HepG2 (cell line): ENCODE data around the gene CRNN. TPM values are rescaled to one million over a fixed set of nuclear protein-coding genes. Genes with fewer than 3 reads are reported as not detected.

ENCODE experiments used
- ATAC-seq: fragments of 200-7000 bp; cut with Tn5 transposase; 3 replicates; pipeline ENCODE4 v1.9.1; 2020; ENCODE audit warnings: mild to moderate bottlenecking, moderate library complexity
- BruUV-seq: library from RNA; stranded (reverse); fragments of 400-500 nt; replicated peaks from 2 replicates; lab custom pipeline; 2021; lab: Mats Ljungman, UMichigan
- CTCF ChIA-PET: fragments of 300-600 bp; formaldehyde crosslinking; extraction: SDS; loops from one replicate; lab custom pipeline; 2021; ENCODE audit warnings: low total read pairs, inconsistent platforms, low intra/inter-chr PET ratio; lab: Yijun Ruan, JAX
- POLR2A ChIA-PET: fragments of 350-600 bp; sonication (Branson Sonifier 250); formaldehyde crosslinking; loops from one replicate; lab custom pipeline; 2020; ENCODE audit warnings: antibody characterized with exemption, inconsistent platforms; lab: Yijun Ruan, JAX
- DNase-seq: peaks from one replicate; pipeline ENCODE4 v3.0.0-alpha.2; 2015; ENCODE audit warnings: low spot score
- FAIRE-seq: peaks from 3 replicates; lab custom pipeline; 2011; peaks lifted over from hg19 to GRCh38; lab: Jason Lieb, UNC
- H2AFZ ChIP-seq: one replicate; pipeline ENCODE4 v1.6.1; 2011; ENCODE audit warnings: low read length, inconsistent platforms
- H3K27ac ChIP-seq: fragments of 300-600 bp; 3 replicates; pipeline ENCODE4 v1.8.0; 2011; ENCODE audit warnings: mixed run types, mild to moderate bottlenecking, mixed read lengths, low read length, inconsistent platforms; ENCODE audit not compliant: insufficient read depth; ENCODE audit errors: extremely low read length
- H3K27me3 ChIP-seq, 2 experiments: fragments of 200-600 bp in 1 of 2; 2 replicates in 1 of 2; 3 replicates in 1 of 2; pipeline versions ENCODE4 v1.6.0 to v1.8.0; 2011; ENCODE audit warnings: low read length in 2 of 2, mild to moderate bottlenecking in 2 of 2, moderate library complexity in 2 of 2, inconsistent platforms in 1 of 2; ENCODE audit not compliant: insufficient read depth in 2 of 2, control insufficient read depth in 1 of 2
- H3K36me3 ChIP-seq, 2 experiments: fragments of 200-600 bp in 1 of 2; replicated peaks in 1 of 2; 2 replicates in 1 of 2; 3 replicates in 1 of 2; pipeline versions ENCODE4 v1.5.1 to v1.8.0; 2011; ENCODE audit warnings: low read length in 2 of 2, inconsistent platforms in 1 of 2; ENCODE audit not compliant: insufficient read depth in 2 of 2, control insufficient read depth in 1 of 2
- H3K4me1 ChIP-seq: 2 replicates; pipeline ENCODE4 v1.5.1; 2012; ENCODE audit warnings: low read length, inconsistent platforms; ENCODE audit not compliant: insufficient read depth
- H3K4me2 ChIP-seq: 2 replicates; pipeline ENCODE4 v1.6.0; 2011; ENCODE audit warnings: low read depth, low read length, inconsistent platforms
- H3K4me3 ChIP-seq, 3 experiments: fragments of 200-600 bp in 1 of 3; sonication (generic), shearing (Covaris generic) in 1 of 3; replicated peaks in 1 of 3; 2 replicates each; pipeline ENCODE4 v1.5.1; 2011 to 2016; ENCODE audit warnings: low read length in 3 of 3, inconsistent platforms in 2 of 3, low read depth in 2 of 3, mild to moderate bottlenecking in 2 of 3, control low read depth in 1 of 3, mixed read lengths in 1 of 3; ENCODE audit not compliant: insufficient read depth in 1 of 3
- H3K79me2 ChIP-seq: one replicate; pipeline ENCODE4 v1.6.1; 2011; ENCODE audit warnings: low read length, inconsistent platforms; ENCODE audit not compliant: insufficient read depth
- H3K9ac ChIP-seq: 2 replicates; pipeline ENCODE4 v1.6.0; 2011; ENCODE audit warnings: mild to moderate bottlenecking, low read depth, low read length, inconsistent platforms; ENCODE audit not compliant: insufficient read depth
- H3K9me3 ChIP-seq: 2 replicates; pipeline ENCODE4 v1.5.1; 2012; ENCODE audit warnings: mild to moderate bottlenecking, low read length
- H4K20me1 ChIP-seq: 2 replicates; pipeline ENCODE4 v1.6.0; 2011; ENCODE audit warnings: inconsistent platforms, mild to moderate bottlenecking, low read length, moderate library complexity; ENCODE audit not compliant: insufficient read depth
- HES4 ChIP-seq: sonication (generic); formaldehyde crosslinking; IDR thresholded peaks from 2 replicates; pipeline ENCODE4 v1.9.0; 2021; ENCODE audit warnings: mild to moderate bottlenecking, missing genetic modification reagents, borderline replicate concordance
- HOXA3 ChIP-seq: sonication (generic); formaldehyde crosslinking; IDR thresholded peaks from 2 replicates; pipeline ENCODE4 v1.5.0; 2020; ENCODE audit warnings: missing genetic modification reagents
- IKZF1 ChIP-seq: fragments of 450-650 bp; IDR thresholded peaks from 2 replicates; pipeline ENCODE4 v1.7.1; 2016
- ISX ChIP-seq: sonication (generic); formaldehyde crosslinking; conservative IDR thresholded peaks from 2 replicates; pipeline ENCODE4 v1.5.0; 2020; ENCODE audit warnings: missing genetic modification reagents
- ONECUT2 ChIP-seq: sonication (generic); formaldehyde crosslinking; IDR thresholded peaks from 2 replicates; pipeline ENCODE4 v1.4.0; 2020; ENCODE audit warnings: missing genetic modification reagents
- ZFP36 ChIP-seq: fragments of 150-350 bp; IDR thresholded peaks from 2 replicates; pipeline ENCODE4 v1.6.1; 2018; ENCODE audit warnings: borderline replicate concordance, low read length, low read depth; ENCODE audit not compliant: partially characterized antibody
- ZNF333 ChIP-seq: sonication (generic); formaldehyde crosslinking; IDR thresholded peaks from 2 replicates; pipeline ENCODE4 v1.4.0; 2020; ENCODE audit warnings: mild to moderate bottlenecking, missing genetic modification reagents, borderline replicate concordance
- WGBS: methylation state at CpG from one replicate; pipeline ENCODE4 v1.1.6; 2017; ENCODE audit warnings: low lambda C conversion rate; 5-methylcytosine and 5-hydroxymethylcytosine counted together
- in situ Hi-C: cut with HindIII; loops from 2 replicates; pipeline ENCODE4 v1.10.0; 2017; ENCODE audit warnings: low pct_unique_long_range_greater_than_20kb; ENCODE audit not compliant: extremely low pct_ligation_motif_present
- intact Hi-C: fragments of 100-400 bp; cut with micrococcal nuclease; formaldehyde crosslinking; loops from one replicate; pipeline ENCODE4 v1.10.0; 2022; ENCODE audit not compliant: unreplicated experiment
- polyA plus RNA-seq, 8 experiments: library from polyadenylated mRNA; depleted of rRNA in 3 of 8; stranded (reverse) in 7 of 8; unstranded in 1 of 8; fragments of >200 nt; fragmentation: Illumina TruSeq in 4 of 8; extraction: Trizol in 4 of 8; gene quantifications; 2 replicates each; pipeline versions ENCODE4 v1.2.1 to v1.2.3, GENCODE V29; 2011 to 2016; ENCODE audit warnings: low read depth in 4 of 8, missing spikeins in 1 of 8, mixed read lengths in 1 of 8; ENCODE audit not compliant: insufficient read depth in 1 of 8
- total RNA-seq, 5 experiments: library from RNA; depleted of rRNA; stranded (reverse); fragments of >200 nt; fragmentation: Illumina TruSeq; extraction: Trizol; gene quantifications; 2 replicates each; pipeline ENCODE4 v1.2.3, GENCODE V29; 2016; ENCODE audit warnings: low read depth in 1 of 5
- TF ChIP-seq, protein P1 (sequence below): sonication (generic); formaldehyde crosslinking; IDR thresholded peaks from 2 replicates; pipeline ENCODE4 v1.4.0; 2020; ENCODE audit warnings: missing genetic modification reagents
- TF ChIP-seq, protein P2 (sequence below): sonication (generic); formaldehyde crosslinking; IDR thresholded peaks from 2 replicates; pipeline ENCODE4 v1.4.0; 2020; ENCODE audit warnings: missing genetic modification reagents; ENCODE audit errors: not compliant biosample characterization
- TF ChIP-seq, protein P3 (sequence below): sonication (generic); formaldehyde crosslinking; IDR thresholded peaks from 2 replicates; pipeline ENCODE4 v1.5.1; 2020; ENCODE audit warnings: missing genetic modification reagents, mild to moderate bottlenecking, borderline replicate concordance
- TF ChIP-seq, protein P4 (sequence below): sonication (generic); formaldehyde crosslinking; IDR thresholded peaks from 2 replicates; pipeline ENCODE4 v1.9.0; 2021; ENCODE audit warnings: missing genetic modification reagents, mild to moderate bottlenecking, borderline replicate concordance

The CRNN gene
- total and polyA plus RNA-seq, 2 of the 13 experiments (the other 11 are each of a cell fraction or from before 2014, with no cell fraction given): not detected

DNA sequence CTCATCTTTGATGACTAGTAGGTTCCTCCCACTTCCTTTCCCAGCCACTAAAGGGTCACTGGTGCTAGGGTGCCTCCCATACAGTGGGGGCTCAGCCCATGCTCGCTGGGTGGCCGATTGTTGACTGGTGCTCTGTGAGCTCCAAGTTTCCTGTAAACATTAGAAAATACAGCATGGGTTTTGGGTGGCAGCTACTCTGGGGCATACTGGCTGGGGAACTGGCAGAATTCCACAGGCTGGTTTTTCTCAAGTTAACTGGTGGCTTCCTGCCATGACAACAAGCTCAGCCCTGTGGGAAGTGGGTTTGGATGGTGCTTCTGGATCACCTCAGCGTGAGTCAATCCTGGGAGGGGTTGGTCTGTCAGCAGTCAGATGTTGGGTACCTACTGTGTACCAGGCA is 28.7 kb upstream of the CRNN start:
- POLR2A ChIA-PET: no interaction called here
- no peaks in the 10 kb centered on the region for H3K9me3 ChIP-seq
- no peak for TF ChIP-seq HOXA3 (CRISPR knock-in tag)
- no peak for TF ChIP-seq ZNF333 (CRISPR knock-in tag)
- TF ChIP-seq, protein P1, sequence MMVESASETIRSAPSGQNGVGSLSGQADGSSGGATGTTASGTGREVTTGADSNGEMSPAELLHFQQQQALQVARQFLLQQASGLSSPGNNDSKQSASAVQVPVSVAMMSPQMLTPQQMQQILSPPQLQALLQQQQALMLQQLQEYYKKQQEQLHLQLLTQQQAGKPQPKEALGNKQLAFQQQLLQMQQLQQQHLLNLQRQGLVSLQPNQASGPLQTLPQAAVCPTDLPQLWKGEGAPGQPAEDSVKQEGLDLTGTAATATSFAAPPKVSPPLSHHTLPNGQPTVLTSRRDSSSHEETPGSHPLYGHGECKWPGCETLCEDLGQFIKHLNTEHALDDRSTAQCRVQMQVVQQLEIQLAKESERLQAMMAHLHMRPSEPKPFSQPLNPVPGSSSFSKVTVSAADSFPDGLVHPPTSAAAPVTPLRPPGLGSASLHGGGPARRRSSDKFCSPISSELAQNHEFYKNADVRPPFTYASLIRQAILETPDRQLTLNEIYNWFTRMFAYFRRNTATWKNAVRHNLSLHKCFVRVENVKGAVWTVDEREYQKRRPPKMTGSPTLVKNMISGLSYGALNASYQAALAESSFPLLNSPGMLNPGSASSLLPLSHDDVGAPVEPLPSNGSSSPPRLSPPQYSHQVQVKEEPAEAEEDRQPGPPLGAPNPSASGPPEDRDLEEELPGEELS (CRISPR knock-in tag): no peak
- no peak for TF ChIP-seq ONECUT2 (CRISPR knock-in tag)
- no peak for TF ChIP-seq ISX (CRISPR knock-in tag)
- TF ChIP-seq HES4 (CRISPR knock-in tag): no peak
- TF ChIP-seq, protein P2, sequence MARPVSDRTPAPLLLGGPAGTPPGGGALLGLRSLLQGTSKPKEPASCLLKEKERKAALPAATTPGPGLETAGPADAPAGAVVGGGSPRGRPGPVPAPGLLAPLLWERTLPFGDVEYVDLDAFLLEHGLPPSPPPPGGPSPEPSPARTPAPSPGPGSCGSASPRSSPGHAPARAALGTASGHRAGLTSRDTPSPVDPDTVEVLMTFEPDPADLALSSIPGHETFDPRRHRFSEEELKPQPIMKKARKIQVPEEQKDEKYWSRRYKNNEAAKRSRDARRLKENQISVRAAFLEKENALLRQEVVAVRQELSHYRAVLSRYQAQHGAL (CRISPR knock-in tag): no peak
- TF ChIP-seq, protein P3, sequence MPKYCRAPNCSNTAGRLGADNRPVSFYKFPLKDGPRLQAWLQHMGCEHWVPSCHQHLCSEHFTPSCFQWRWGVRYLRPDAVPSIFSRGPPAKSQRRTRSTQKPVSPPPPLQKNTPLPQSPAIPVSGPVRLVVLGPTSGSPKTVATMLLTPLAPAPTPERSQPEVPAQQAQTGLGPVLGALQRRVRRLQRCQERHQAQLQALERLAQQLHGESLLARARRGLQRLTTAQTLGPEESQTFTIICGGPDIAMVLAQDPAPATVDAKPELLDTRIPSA (CRISPR knock-in tag): no peak
- TF ChIP-seq ZFP36: no peak
- TF ChIP-seq, protein P4, sequence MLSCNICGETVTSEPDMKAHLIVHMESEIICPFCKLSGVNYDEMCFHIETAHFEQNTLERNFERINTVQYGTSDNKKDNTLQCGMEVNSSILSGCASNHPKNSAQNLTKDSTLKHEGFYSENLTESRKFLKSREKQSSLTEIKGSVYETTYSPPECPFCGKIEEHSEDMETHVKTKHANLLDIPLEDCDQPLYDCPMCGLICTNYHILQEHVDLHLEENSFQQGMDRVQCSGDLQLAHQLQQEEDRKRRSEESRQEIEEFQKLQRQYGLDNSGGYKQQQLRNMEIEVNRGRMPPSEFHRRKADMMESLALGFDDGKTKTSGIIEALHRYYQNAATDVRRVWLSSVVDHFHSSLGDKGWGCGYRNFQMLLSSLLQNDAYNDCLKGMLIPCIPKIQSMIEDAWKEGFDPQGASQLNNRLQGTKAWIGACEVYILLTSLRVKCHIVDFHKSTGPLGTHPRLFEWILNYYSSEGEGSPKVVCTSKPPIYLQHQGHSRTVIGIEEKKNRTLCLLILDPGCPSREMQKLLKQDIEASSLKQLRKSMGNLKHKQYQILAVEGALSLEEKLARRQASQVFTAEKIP (CRISPR knock-in tag): no peak
- TF ChIP-seq IKZF1: no peak
- no peak overlapping the region for H3K27ac ChIP-seq
- intact Hi-C loops: no loop called here
- BruUV-seq: no TSS peak
- H3K4me1 ChIP-seq: no peaks in the 10 kb centered on the region
- no peak overlapping the region for H2AFZ ChIP-seq
- no peaks in the 10 kb centered on the region for H3K79me2 ChIP-seq
- ATAC-seq (no peak), FAIRE-seq (no peak), DNase-seq (no peak)
- no peaks in the 10 kb centered on the region for H4K20me1 ChIP-seq
- no peak overlapping the region for H3K4me2 ChIP-seq
- WGBS: 0% methylated on average over 3 of the region's 3 CpGs
- CTCF ChIA-PET: no interaction called here
- H3K9ac ChIP-seq: no peak overlapping the region
- no peaks in the 10 kb centered on the region for H3K36me3 ChIP-seq
- H3K4me3 ChIP-seq: no peak overlapping the region
- H3K27me3 ChIP-seq: peaks cover 0 to 4% of the 10 kb centered on the region in 2 experiments; a peak in 2 of 5 replicates
- in situ Hi-C loops: loop anchor here (10.0 kb wide), 2 partner anchors 258 to 388 kb away; no protein-coding TSS in a partner anchor
